Natural killer cell (primary cell): ENCODE results near the gene TBCK. TPM values are rescaled to one million over a fixed set of nuclear protein-coding genes. Genes with fewer than 3 reads are reported as not detected.

Experiments
- ATAC-seq, 3 donors: fragments of 150-1000 bp in 2 of 3; fragments of 200-7000 bp in 1 of 3; cut with Tn5 transposase; 1 replicate in 1 of 3; 2 replicates in 2 of 3; pipeline ENCODE4 v1.10.0; 2021; ENCODE audit warnings: mild to moderate bottlenecking in 2 of 3, moderate library complexity in 2 of 3
- DNase-seq, 2 donors: peaks; one replicate each; pipeline versions ENCODE4 v3.0.0 to v3.0.0-alpha.2; 2013 to 2021; ENCODE audit warnings: mixed read lengths in 1 of 2
- H3K27ac ChIP-seq: one replicate; pipeline ENCODE4 v1.5.1; 2013; ENCODE audit warnings: mild to moderate bottlenecking, low read length
- H3K27me3 ChIP-seq: one replicate; pipeline ENCODE4 v1.6.1; 2013; ENCODE audit warnings: low read length; ENCODE audit not compliant: control insufficient read depth, insufficient read depth
- H3K36me3 ChIP-seq: one replicate; pipeline ENCODE4 v1.6.1; 2013; ENCODE audit warnings: low read length; ENCODE audit not compliant: control insufficient read depth, insufficient read depth
- H3K4me1 ChIP-seq: one replicate; pipeline ENCODE4 v1.6.1; 2013; ENCODE audit warnings: low read length; ENCODE audit not compliant: control insufficient read depth, insufficient read depth
- H3K4me3 ChIP-seq: one replicate; pipeline ENCODE4 v1.5.1; 2013; ENCODE audit warnings: low read length
- H3K9me3 ChIP-seq: one replicate; pipeline ENCODE4 v1.6.1; 2013; ENCODE audit warnings: low read length; ENCODE audit not compliant: control insufficient read depth, insufficient read depth
- H3K27ac Mint-ChIP-seq, 2 donors: one replicate each; pipeline ENCODE4 v1.8.0; 2022; ENCODE audit warnings: mild to moderate bottlenecking in 2 of 2, mixed read lengths in 2 of 2, moderate library complexity in 1 of 2
- H3K27me3 Mint-ChIP-seq, 2 donors: one replicate each; pipeline ENCODE4 v1.8.0; 2022; ENCODE audit warnings: low read depth in 2 of 2, mixed read lengths in 2 of 2
- H3K36me3 Mint-ChIP-seq: one replicate; pipeline ENCODE4 v1.8.0; 2022; ENCODE audit warnings: mixed read lengths
- H3K4me1 Mint-ChIP-seq, 2 donors: one replicate each; pipeline ENCODE4 v1.8.0; 2022; ENCODE audit warnings: mixed read lengths in 2 of 2
- H3K4me3 Mint-ChIP-seq: one replicate; pipeline ENCODE4 v1.8.0; 2022; ENCODE audit warnings: mild to moderate bottlenecking, moderate library complexity, mixed read lengths
- H3K9me3 Mint-ChIP-seq, 2 donors: one replicate each; pipeline ENCODE4 v1.8.0; 2022; ENCODE audit warnings: mixed read lengths in 2 of 2
- WGBS: methylation state at CpG from one replicate; pipeline ENCODE4 v1.1.7; 2013; ENCODE audit warnings: missing lambda C conversion rate; ENCODE audit not compliant: insufficient coverage; 5-methylcytosine and 5-hydroxymethylcytosine counted together
- intact Hi-C: fragments of 100-400 bp; cut with micrococcal nuclease; formaldehyde crosslinking; loops from one replicate; pipeline ENCODE4 v1.14.2; 2022
- total RNA-seq, 4 donors: library from RNA; stranded (reverse); fragments of 120-200 nt in 1 of 4; gene quantifications; one replicate each; pipeline versions ENCODE4 v1.2.3 to v1.2.4, GENCODE V29; 2013 to 2022
- TF ChIP-seq, protein P1 (sequence below): fragments of 200-600 bp; IDR thresholded peaks from one replicate; pipeline ENCODE4 v1.8.0; 2022; ENCODE audit warnings: antibody characterized with exemption

Gene TBCK
- total RNA-seq, 3 donors from 2014 or later (not counting 1 experiment from before 2014, with no cell fraction given), result 49.5 to 78.5 (median 54.2) TPM

DNA sequence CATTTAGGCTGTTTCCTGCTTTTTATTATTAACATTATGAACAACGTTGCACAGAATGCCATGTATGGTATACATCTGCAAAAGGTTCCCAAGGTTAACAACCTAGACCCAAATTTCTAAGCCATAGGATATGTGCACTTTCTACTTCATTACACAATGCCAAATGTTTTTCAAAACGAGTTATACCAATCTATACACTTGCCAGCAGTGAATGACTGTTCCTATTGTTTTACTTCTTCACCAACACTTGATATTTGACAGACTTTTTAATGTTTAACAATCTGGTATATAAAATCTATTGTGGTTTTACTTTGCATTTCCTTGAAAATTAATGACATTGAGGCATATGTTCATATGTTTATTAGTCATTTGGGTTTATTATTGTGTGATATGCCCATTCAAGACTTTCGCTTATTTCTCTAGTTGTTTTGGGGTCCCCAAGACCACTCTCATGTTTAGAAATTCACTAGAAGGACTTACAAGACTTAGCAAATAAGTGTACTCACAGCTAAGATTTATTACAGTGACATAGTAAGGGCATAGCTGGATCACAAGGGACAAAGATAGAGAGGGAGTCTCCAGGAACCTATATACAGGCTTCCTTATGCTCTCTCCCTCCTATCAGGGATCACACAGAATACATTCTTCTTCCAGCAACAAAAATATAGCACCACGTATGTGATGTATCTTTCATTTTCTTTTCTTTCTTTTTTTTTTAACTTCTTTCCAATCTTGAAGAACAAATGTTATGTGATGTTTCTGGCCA is 62.5 kb downstream of the TBCK start:
- Histone ChIP-seq H3K27ac (no peak overlapping the region), H3K27me3 (no peaks in the 10 kb centered on the region), H3K4me3 (no peak overlapping the region), H3K36me3 (peaks cover 25% of the 10 kb centered on the region), H3K9me3 (no peaks in the 10 kb centered on the region), H3K4me1 (no peaks in the 10 kb centered on the region)
- H3K36me3 Mint-ChIP-seq, result no peaks in the 10 kb centered on the region
- H3K4me1 Mint-ChIP-seq, result no peaks in the 10 kb centered on the region
- intact Hi-C loops, result no loop called here
- no peak overlapping the region for H3K4me3 Mint-ChIP-seq
- no peak overlapping the region for H3K27ac Mint-ChIP-seq
- H3K9me3 Mint-ChIP-seq, result no peaks in the 10 kb centered on the region
- no peak for DNase-seq
- WGBS, result 73% methylated on average over 3 of the region's 4 CpGs
- H3K27me3 Mint-ChIP-seq, result no peaks in the 10 kb centered on the region
- TF ChIP-seq, protein P1, sequence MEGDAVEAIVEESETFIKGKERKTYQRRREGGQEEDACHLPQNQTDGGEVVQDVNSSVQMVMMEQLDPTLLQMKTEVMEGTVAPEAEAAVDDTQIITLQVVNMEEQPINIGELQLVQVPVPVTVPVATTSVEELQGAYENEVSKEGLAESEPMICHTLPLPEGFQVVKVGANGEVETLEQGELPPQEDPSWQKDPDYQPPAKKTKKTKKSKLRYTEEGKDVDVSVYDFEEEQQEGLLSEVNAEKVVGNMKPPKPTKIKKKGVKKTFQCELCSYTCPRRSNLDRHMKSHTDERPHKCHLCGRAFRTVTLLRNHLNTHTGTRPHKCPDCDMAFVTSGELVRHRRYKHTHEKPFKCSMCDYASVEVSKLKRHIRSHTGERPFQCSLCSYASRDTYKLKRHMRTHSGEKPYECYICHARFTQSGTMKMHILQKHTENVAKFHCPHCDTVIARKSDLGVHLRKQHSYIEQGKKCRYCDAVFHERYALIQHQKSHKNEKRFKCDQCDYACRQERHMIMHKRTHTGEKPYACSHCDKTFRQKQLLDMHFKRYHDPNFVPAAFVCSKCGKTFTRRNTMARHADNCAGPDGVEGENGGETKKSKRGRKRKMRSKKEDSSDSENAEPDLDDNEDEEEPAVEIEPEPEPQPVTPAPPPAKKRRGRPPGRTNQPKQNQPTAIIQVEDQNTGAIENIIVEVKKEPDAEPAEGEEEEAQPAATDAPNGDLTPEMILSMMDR, result no peak
- no peak for ATAC-seq

DNA sequence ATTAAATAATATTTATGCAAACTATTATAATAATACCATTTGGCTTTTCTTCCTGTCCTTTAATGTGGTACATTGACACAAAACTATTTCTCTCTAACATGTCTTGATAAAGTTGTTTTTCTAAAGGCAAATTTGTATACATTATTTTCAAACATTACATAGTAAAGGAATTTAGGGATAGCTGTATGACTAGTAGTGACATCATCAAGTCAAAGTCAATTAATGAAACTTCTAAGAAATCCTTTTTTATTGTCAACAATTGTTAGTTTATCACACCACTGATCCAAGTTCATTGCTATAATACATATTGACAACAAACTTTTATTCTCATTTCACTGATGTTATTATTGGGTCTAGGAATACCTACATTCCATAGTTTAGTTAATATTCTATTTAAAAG is 68.4 kb downstream of the TBCK start:
- Mint-ChIP-seq H3K36me3 (no peaks in the 10 kb centered on the region), H3K27ac (no peak overlapping the region), H3K4me3 (no peak overlapping the region), H3K9me3 (no peaks in the 10 kb centered on the region), H3K27me3 (no peaks in the 10 kb centered on the region), H3K4me1 (no peaks in the 10 kb centered on the region)
- Histone ChIP-seq H3K27ac (no peak overlapping the region), H3K4me1 (no peaks in the 10 kb centered on the region), H3K4me3 (no peak overlapping the region), H3K27me3 (no peaks in the 10 kb centered on the region), H3K36me3 (peaks cover 31% of the 10 kb centered on the region), H3K9me3 (no peaks in the 10 kb centered on the region)
- DNase-seq (no peak), ATAC-seq (no peak)
- TF ChIP-seq, protein P1, result no peak
- intact Hi-C loops, result no loop called here

DNA sequence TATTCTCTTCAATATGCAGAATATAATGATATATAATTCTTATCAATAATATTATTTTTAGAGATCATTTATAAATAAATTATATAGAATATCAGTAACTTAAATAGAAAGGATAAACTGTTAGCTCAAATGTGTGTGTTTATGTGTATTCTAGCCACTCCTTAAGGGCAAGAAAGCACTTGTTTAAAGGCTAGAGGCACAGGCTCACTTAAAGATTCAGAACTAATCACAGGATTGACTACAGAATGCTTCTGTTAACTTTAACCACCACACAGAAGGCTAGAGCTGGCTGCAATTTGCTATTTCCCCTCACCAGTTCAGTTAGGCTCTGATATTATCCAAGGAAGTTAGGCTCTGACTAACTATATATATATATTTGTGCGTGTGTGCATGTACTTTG is 69.6 kb downstream of the TBCK start:
- H3K27me3 ChIP-seq, result no peaks in the 10 kb centered on the region

More for the DNA sequence above, 69.6 kb downstream of the TBCK start:
- no peaks in the 10 kb centered on the region for H3K4me1 Mint-ChIP-seq
- TF ChIP-seq, protein P1, result no peak
- no peak overlapping the region for H3K4me3 ChIP-seq
- DNase-seq (no peak), ATAC-seq (no peak)
- H3K9me3 ChIP-seq, result no peaks in the 10 kb centered on the region
- H3K36me3 Mint-ChIP-seq, result no peaks in the 10 kb centered on the region
- H3K9me3 Mint-ChIP-seq, result no peaks in the 10 kb centered on the region
- intact Hi-C loops, result no loop called here
- H3K36me3 ChIP-seq, result peaks cover 31% of the 10 kb centered on the region
- no peaks in the 10 kb centered on the region for H3K4me1 ChIP-seq
- H3K27ac Mint-ChIP-seq, result no peak overlapping the region
- H3K27ac ChIP-seq, result no peak overlapping the region
- H3K4me3 Mint-ChIP-seq, result no peak overlapping the region
- WGBS, result no CpG with 5 or more reads among the region's 1 CpG
- no peaks in the 10 kb centered on the region for H3K27me3 Mint-ChIP-seq
